SK-N-SH treated with all-trans-retinoic acid at 6 μM for 48 hours (cell line): Measurements from ENCODE around the gene PLSCR5.

ENCODE experiments used
- ATAC-seq: fragments of 200-7000 bp; cut with Tn5 transposase; 3 replicates; pipeline ENCODE4 v1.9.1; 2020; ENCODE audit warnings: mild to moderate bottlenecking, moderate library complexity
- ARNTL ChIP-seq: fragments of 450-650 bp; formaldehyde crosslinking; IDR thresholded peaks from 2 replicates; pipeline ENCODE4 v1.5.0; 2020; ENCODE audit warnings: low read depth, mild to moderate bottlenecking, moderate library complexity, borderline replicate concordance
- CREB5 ChIP-seq: fragments of 250-450 bp; sonication (Bioruptor Pico); IDR thresholded peaks from 2 replicates; pipeline ENCODE4 v1.5.1; 2020; ENCODE audit warnings: low read depth, mild to moderate bottlenecking, moderate library complexity
- ESRRG ChIP-seq: fragments of 250-450 bp; sonication (Bioruptor Pico); IDR thresholded peaks from 2 replicates; pipeline ENCODE4 v1.6.1; 2021; ENCODE audit warnings: mild to moderate bottlenecking
- GLIS3 ChIP-seq: fragments of 250-450 bp; sonication (Bioruptor Pico); IDR thresholded peaks from 2 replicates; pipeline ENCODE4 v1.5.0; 2020; ENCODE audit warnings: mild to moderate bottlenecking, moderate library complexity
- ISL1 ChIP-seq: fragments of 250-450 bp; sonication (Bioruptor Pico); IDR thresholded peaks from 2 replicates; pipeline ENCODE4 v2.1.2; 2022; ENCODE audit warnings: mild to moderate bottlenecking, moderate library complexity
- PATZ1 ChIP-seq: fragments of 250-450 bp; sonication (Bioruptor Pico); IDR thresholded peaks from 2 replicates; pipeline ENCODE4 v1.8.0; 2020; ENCODE audit warnings: mild to moderate bottlenecking, moderate library complexity, borderline replicate concordance
- POU6F1 ChIP-seq: fragments of 250-450 bp; sonication (Bioruptor Pico); IDR thresholded peaks from 2 replicates; pipeline ENCODE4 v1.8.0; 2021; ENCODE audit warnings: low read depth, mild to moderate bottlenecking, moderate library complexity, borderline replicate concordance
- PPARA ChIP-seq: fragments of 250-450 bp; sonication (Bioruptor Pico); IDR thresholded peaks from 2 replicates; pipeline ENCODE4 v1.5.0; 2020; ENCODE audit warnings: mild to moderate bottlenecking, borderline replicate concordance
- RARB ChIP-seq: fragments of 250-450 bp; sonication (Bioruptor Pico); IDR thresholded peaks from 2 replicates; pipeline ENCODE4 v1.8.0; 2021; ENCODE audit warnings: mild to moderate bottlenecking, moderate library complexity
- SNAI2 ChIP-seq: fragments of 250-450 bp; sonication (Bioruptor Pico); IDR thresholded peaks from 2 replicates; pipeline ENCODE4 v1.5.0; 2020; ENCODE audit warnings: mild to moderate bottlenecking, moderate library complexity
- TCF4 ChIP-seq: fragments of 250-450 bp; sonication (Bioruptor Pico); IDR thresholded peaks from 2 replicates; pipeline ENCODE4 v1.8.0; 2021; ENCODE audit warnings: mild to moderate bottlenecking, moderate library complexity, borderline replicate concordance
- TOX ChIP-seq: fragments of 250-450 bp; sonication (Bioruptor Pico); IDR thresholded peaks from 2 replicates; pipeline ENCODE4 v1.8.0; 2021; ENCODE audit warnings: mild to moderate bottlenecking, moderate library complexity, borderline replicate concordance
- TSHZ2 ChIP-seq: fragments of 250-450 bp; sonication (Bioruptor Pico); IDR thresholded peaks from 2 replicates; pipeline ENCODE4 v1.5.0; 2020; ENCODE audit warnings: mild to moderate bottlenecking, moderate library complexity
- ZFP3 ChIP-seq: fragments of 250-450 bp; sonication (Bioruptor Pico); IDR thresholded peaks from 2 replicates; pipeline ENCODE4 v1.5.0; 2020; ENCODE audit warnings: mild to moderate bottlenecking, moderate library complexity
- ZFP30 ChIP-seq: fragments of 450-650 bp; formaldehyde crosslinking; IDR thresholded peaks from 2 replicates; pipeline ENCODE4 v1.5.0; 2022; ENCODE audit warnings: mild to moderate bottlenecking, moderate library complexity
- ZNF565 ChIP-seq: fragments of 450-650 bp; formaldehyde crosslinking; conservative IDR thresholded peaks from 2 replicates; pipeline ENCODE4 v1.5.0; 2020; ENCODE audit warnings: low read depth, mild to moderate bottlenecking, moderate library complexity
- ZNF70 ChIP-seq: fragments of 450-650 bp; formaldehyde crosslinking; IDR thresholded peaks from 2 replicates; pipeline ENCODE4 v1.5.0; 2020; ENCODE audit warnings: mild to moderate bottlenecking, moderate library complexity
- ZNF8 ChIP-seq: fragments of 450-650 bp; formaldehyde crosslinking; IDR thresholded peaks from 2 replicates; pipeline ENCODE4 v1.5.0; 2020; ENCODE audit warnings: mild to moderate bottlenecking, moderate library complexity

The PLSCR5 gene

GRCh38 chr3:146637871-146638270 lies 32.7 kb upstream of the PLSCR5 start:
- ATAC-seq, result no peak
- TF ChIP-seq CREB5 (no peak), SNAI2 (CRISPR knock-in tag) (no peak), ESRRG (no peak), ZFP3 (no peak), ZNF70 (CRISPR knock-in tag) (no peak), ISL1 (CRISPR knock-in tag) (no peak)

- no peak for ATAC-seq
- TF ChIP-seq ZFP3 (no peak), RARB (no peak), ESRRG (no peak), ZFP30 (CRISPR knock-in tag) (no peak), ZNF70 (CRISPR knock-in tag) (no peak), ARNTL (no peak), ZNF565 (CRISPR knock-in tag) (no peak), SNAI2 (CRISPR knock-in tag) (no peak)
Observed at GRCh38 chr3:146636881-146637280, 31.7 kb upstream of the PLSCR5 start.

- no peak for ATAC-seq
- TF ChIP-seq TCF4 (CRISPR knock-in tag) (no peak), PATZ1 (CRISPR knock-in tag) (no peak), ZNF8 (no peak), RARB (no peak), TOX (CRISPR knock-in tag) (no peak), GLIS3 (CRISPR knock-in tag) (no peak), PPARA (CRISPR knock-in tag) (no peak), ZNF70 (CRISPR knock-in tag) (no peak), TSHZ2 (CRISPR knock-in tag) (no peak), ESRRG (no peak)
Observed at GRCh38 chr3:146634346-146634745, 29.2 kb upstream of the PLSCR5 start.

- TF ChIP-seq POU6F1 (CRISPR knock-in tag), result no peak
- no peak for TF ChIP-seq PATZ1 (CRISPR knock-in tag)
- TF ChIP-seq TSHZ2 (CRISPR knock-in tag), result no peak
- ATAC-seq, result no peak
Observed at GRCh38 chr3:146628671-146629070, 23.5 kb upstream of the PLSCR5 start.
